Measurements from ENCODE around the gene THAP8. TPM values are rescaled to one million over a fixed set of nuclear protein-coding genes. Genes with fewer than 3 reads are reported as not detected.

The THAP8 gene
- total RNA-seq, 1 experiment from 2014 or later = 0.95 TPM

DNA sequence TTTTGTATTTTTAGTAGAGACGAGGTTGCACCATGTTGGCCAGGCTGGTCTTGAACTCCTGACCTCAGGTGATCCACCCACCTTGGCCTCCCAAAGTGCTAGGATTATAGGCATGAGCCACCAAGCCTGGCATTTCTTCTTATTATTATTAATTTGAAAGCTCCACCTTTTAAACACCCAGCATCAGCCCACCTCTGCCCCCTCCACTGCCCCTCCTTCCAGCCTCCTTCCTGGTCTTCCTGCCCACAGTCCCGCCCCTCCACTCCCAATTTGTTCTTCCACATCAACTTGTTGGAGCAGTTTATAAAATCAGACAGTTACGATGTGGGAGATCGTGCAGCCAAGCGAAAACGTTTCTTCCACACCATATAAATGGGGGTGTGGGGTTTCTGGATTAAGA is 13.6 kb downstream of the THAP8 start:
- H3K9me2 ChIP-seq (replicated peaks; ENCODE audit: low read length) = no peaks in the 10 kb centered on the region
- no peak overlapping the region for H2AFZ ChIP-seq (ENCODE audit: low read length)
- ChIA-PET CTCF (interaction anchor here (0.7 kb wide), 1 partner anchor 10 kb away, joined by 3 read pairs; no protein-coding TSS in a partner anchor), POLR2A (ENCODE audit: unreplicated experiment) (no interaction called here)
- no peaks in the 10 kb centered on the region for H3K27me3 ChIP-seq (ENCODE audit: low read length)
- H3K9ac ChIP-seq (ENCODE audit: low read length) = no peak overlapping the region
- no TSS peak for BruUV-seq (replicated peaks)
- ATAC-seq (no peak), DNase-seq (no peak)
- intact Hi-C loops (cut with micrococcal nuclease) = no loop called here
- no peaks in the 10 kb centered on the region for H3K36me3 ChIP-seq (ENCODE audit: low read depth, low read length)
- no peaks in the 10 kb centered on the region for H3K9me3 ChIP-seq (ENCODE audit: low read length)
- H3K27ac ChIP-seq (ENCODE audit: low read length) = no peak overlapping the region
- TF ChIP-seq EZH2 (IDR thresholded peaks at IDR 0.05; ENCODE audit: low read length, unreplicated experiment) (no peak), EZH2phosphoT487 (IDR thresholded peaks at IDR 0.05; ENCODE audit: borderline replicate concordance, low read length) (no peak)
- TF ChIP-seq, protein P1, sequence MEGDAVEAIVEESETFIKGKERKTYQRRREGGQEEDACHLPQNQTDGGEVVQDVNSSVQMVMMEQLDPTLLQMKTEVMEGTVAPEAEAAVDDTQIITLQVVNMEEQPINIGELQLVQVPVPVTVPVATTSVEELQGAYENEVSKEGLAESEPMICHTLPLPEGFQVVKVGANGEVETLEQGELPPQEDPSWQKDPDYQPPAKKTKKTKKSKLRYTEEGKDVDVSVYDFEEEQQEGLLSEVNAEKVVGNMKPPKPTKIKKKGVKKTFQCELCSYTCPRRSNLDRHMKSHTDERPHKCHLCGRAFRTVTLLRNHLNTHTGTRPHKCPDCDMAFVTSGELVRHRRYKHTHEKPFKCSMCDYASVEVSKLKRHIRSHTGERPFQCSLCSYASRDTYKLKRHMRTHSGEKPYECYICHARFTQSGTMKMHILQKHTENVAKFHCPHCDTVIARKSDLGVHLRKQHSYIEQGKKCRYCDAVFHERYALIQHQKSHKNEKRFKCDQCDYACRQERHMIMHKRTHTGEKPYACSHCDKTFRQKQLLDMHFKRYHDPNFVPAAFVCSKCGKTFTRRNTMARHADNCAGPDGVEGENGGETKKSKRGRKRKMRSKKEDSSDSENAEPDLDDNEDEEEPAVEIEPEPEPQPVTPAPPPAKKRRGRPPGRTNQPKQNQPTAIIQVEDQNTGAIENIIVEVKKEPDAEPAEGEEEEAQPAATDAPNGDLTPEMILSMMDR (conservative IDR thresholded peaks at IDR 0.05; ENCODE audit: low read depth, low read length) = no peak
- H3F3A ChIP-seq (ENCODE audit: low read length, unreplicated experiment) = no peaks in the 10 kb centered on the region
- H3K79me2 ChIP-seq (ENCODE audit: low read length) = no peaks in the 10 kb centered on the region
- no peak overlapping the region for H3K4me3 ChIP-seq (ENCODE audit: low read length)
- no peaks in the 10 kb centered on the region for H3K4me1 ChIP-seq (ENCODE audit: insufficient read depth, low read length)
- no peaks in the 10 kb centered on the region for H4K20me1 ChIP-seq (ENCODE audit: low read length)
- no peak overlapping the region for H3K4me2 ChIP-seq (ENCODE audit: low read length)

- ATAC-seq (no peak), DNase-seq (no peak)
- no peak within 1 kb of the TSS for H3K4me3 ChIP-seq (ENCODE audit: low read length)
- no peaks in the 10 kb centered on the region for H3K9me2 ChIP-seq (replicated peaks; ENCODE audit: low read length)
- POLR2A ChIA-PET (ENCODE audit: unreplicated experiment) = no interaction called here
- H3K4me2 ChIP-seq (ENCODE audit: low read length) = no peak within 1 kb of the TSS
- no peaks in the 10 kb centered on the region for H3K9me3 ChIP-seq (ENCODE audit: low read length)
- TF ChIP-seq EZH2phosphoT487 (IDR thresholded peaks at IDR 0.05; ENCODE audit: borderline replicate concordance, low read length) (no peak), EZH2 (IDR thresholded peaks at IDR 0.05; ENCODE audit: low read length, unreplicated experiment) (no peak)
- TF ChIP-seq, protein P1 (conservative IDR thresholded peaks at IDR 0.05; ENCODE audit: low read depth, low read length) = no peak
- H3K9ac ChIP-seq (ENCODE audit: low read length) = no peak within 1 kb of the TSS
- no peaks in the 10 kb centered on the region for H3K79me2 ChIP-seq (ENCODE audit: low read length)
- intact Hi-C loops (cut with micrococcal nuclease) = no loop called here
- H3F3A ChIP-seq (ENCODE audit: low read length, unreplicated experiment) = no peaks in the 10 kb centered on the region
- no TSS peak for BruUV-seq (replicated peaks)
- H4K20me1 ChIP-seq (ENCODE audit: low read length) = no peaks in the 10 kb centered on the region
- H2AFZ ChIP-seq (ENCODE audit: low read length) = no peak within 1 kb of the TSS
- H3K36me3 ChIP-seq (ENCODE audit: low read depth, low read length) = no peaks in the 10 kb centered on the region
- no peaks in the 10 kb centered on the region for H3K4me1 ChIP-seq (ENCODE audit: insufficient read depth, low read length)
- no peaks in the 10 kb centered on the region for H3K27me3 ChIP-seq (ENCODE audit: low read length)
- CTCF ChIA-PET = no interaction called here
- no peak within 1 kb of the TSS for H3K27ac ChIP-seq (ENCODE audit: low read length)
Observed at GRCh38 chr19:36032251-36033104, 21.6 kb downstream of the THAP8 start, which contains the start of gene CLIP3. Gene CLIP3 (minus strand): TSS chr19:36032873. CDS start chr19:36032357, 516 bp downstream.

- ChIA-PET POLR2A (ENCODE audit: unreplicated experiment) (no interaction called here), CTCF (no interaction called here)
- no peaks in the 10 kb centered on the region for H3K4me1 ChIP-seq (ENCODE audit: insufficient read depth, low read length)
- no peak overlapping the region for H3K4me2 ChIP-seq (ENCODE audit: low read length)
- H3K9me3 ChIP-seq (ENCODE audit: low read length) = no peaks in the 10 kb centered on the region
- intact Hi-C loops (cut with micrococcal nuclease) = no loop called here
- H3K9ac ChIP-seq (ENCODE audit: low read length) = no peak overlapping the region
- ATAC-seq (no peak), DNase-seq (no peak)
- H3K27ac ChIP-seq (ENCODE audit: low read length) = no peak overlapping the region
- H3K36me3 ChIP-seq (ENCODE audit: low read depth, low read length) = no peaks in the 10 kb centered on the region
- no peaks in the 10 kb centered on the region for H4K20me1 ChIP-seq (ENCODE audit: low read length)
- no TSS peak for BruUV-seq (replicated peaks)
- no peak overlapping the region for H3K4me3 ChIP-seq (ENCODE audit: low read length)
- H3K27me3 ChIP-seq (ENCODE audit: low read length) = no peaks in the 10 kb centered on the region
- no peak for TF ChIP-seq EZH2phosphoT487 (IDR thresholded peaks at IDR 0.05; ENCODE audit: borderline replicate concordance, low read length)
- no peak for TF ChIP-seq EZH2 (IDR thresholded peaks at IDR 0.05; ENCODE audit: low read length, unreplicated experiment)
- TF ChIP-seq, protein P1 (conservative IDR thresholded peaks at IDR 0.05; ENCODE audit: low read depth, low read length) = no peak
- no peak overlapping the region for H2AFZ ChIP-seq (ENCODE audit: low read length)
- H3K9me2 ChIP-seq (replicated peaks; ENCODE audit: low read length) = no peaks in the 10 kb centered on the region
- H3K79me2 ChIP-seq (ENCODE audit: low read length) = no peaks in the 10 kb centered on the region
- H3F3A ChIP-seq (ENCODE audit: low read length, unreplicated experiment) = no peaks in the 10 kb centered on the region
Observed at GRCh38 chr19:36031308-36031707, 22.8 kb downstream of the THAP8 start.

All from PC-3 (cell line).